ENCODE data around the gene SDK2. TPM values are rescaled to one million over a fixed set of nuclear protein-coding genes. Genes with fewer than 3 reads are reported as not detected.

Gene SDK2
- polyA plus RNA-seq, 1 experiment: 0.01 TPM

DNA sequence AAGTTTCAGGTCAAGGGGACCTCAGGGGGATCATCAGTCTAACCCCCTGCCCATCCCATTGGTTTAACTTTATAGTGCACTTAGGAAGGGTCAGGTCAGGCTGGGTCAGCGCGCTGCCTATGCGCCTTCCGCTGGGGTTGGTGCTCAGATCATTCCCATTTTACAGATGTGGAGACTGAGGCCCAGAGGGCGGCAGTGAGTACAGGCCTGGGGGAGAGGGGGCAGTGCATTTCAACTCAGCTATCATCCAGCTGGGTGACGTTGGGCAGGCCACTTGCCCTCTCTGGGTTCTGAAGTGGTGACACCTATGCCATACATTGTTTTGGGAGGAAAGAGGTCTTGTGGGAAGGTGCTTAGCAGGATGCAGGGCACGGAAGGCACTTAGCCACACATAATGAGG, 204.6 kb downstream of the SDK2 start:
- CTCF ChIA-PET: no interaction called here
- H3K27me3 ChIP-seq (ENCODE audit: control insufficient read depth, insufficient read depth, low read length): no peaks in the 10 kb centered on the region
- no peaks in the 10 kb centered on the region; the same call in 1 of the 2 replicates for H3K9me3 ChIP-seq (ENCODE audit: control insufficient read depth, insufficient read depth, low read length)
- POLR2A ChIA-PET: no interaction called here
- no peak overlapping the region for H3K27ac ChIP-seq (ENCODE audit: low read depth, low read length)
- TF ChIP-seq, protein P1, sequence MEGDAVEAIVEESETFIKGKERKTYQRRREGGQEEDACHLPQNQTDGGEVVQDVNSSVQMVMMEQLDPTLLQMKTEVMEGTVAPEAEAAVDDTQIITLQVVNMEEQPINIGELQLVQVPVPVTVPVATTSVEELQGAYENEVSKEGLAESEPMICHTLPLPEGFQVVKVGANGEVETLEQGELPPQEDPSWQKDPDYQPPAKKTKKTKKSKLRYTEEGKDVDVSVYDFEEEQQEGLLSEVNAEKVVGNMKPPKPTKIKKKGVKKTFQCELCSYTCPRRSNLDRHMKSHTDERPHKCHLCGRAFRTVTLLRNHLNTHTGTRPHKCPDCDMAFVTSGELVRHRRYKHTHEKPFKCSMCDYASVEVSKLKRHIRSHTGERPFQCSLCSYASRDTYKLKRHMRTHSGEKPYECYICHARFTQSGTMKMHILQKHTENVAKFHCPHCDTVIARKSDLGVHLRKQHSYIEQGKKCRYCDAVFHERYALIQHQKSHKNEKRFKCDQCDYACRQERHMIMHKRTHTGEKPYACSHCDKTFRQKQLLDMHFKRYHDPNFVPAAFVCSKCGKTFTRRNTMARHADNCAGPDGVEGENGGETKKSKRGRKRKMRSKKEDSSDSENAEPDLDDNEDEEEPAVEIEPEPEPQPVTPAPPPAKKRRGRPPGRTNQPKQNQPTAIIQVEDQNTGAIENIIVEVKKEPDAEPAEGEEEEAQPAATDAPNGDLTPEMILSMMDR (IDR thresholded peaks at IDR 0.05; ENCODE audit: low read depth, low read length): no peak
- H3K4me3 ChIP-seq (ENCODE audit: low read depth, low read length): no peak overlapping the region
- DNase-seq (ENCODE audit: low read depth, low spot score): no peak

- TF ChIP-seq, protein P1 (IDR thresholded peaks at IDR 0.05; ENCODE audit: low read depth, low read length): no peak
- no peak for DNase-seq (ENCODE audit: low read depth, low spot score)
- no peak overlapping the region for H3K4me3 ChIP-seq (ENCODE audit: low read depth, low read length)
- POLR2A ChIA-PET: no interaction called here
- CTCF ChIA-PET: interaction anchor here (0.6 to 0.9 kb wide), 2 partner anchors 8 to 9 kb away, joined by 3 to 4 read pairs; no protein-coding TSS in a partner anchor
- H3K27me3 ChIP-seq (ENCODE audit: control insufficient read depth, insufficient read depth, low read length): no peaks in the 10 kb centered on the region
- no peaks in the 10 kb centered on the region; the same call in 1 of the 2 replicates for H3K9me3 ChIP-seq (ENCODE audit: control insufficient read depth, insufficient read depth, low read length)
- no peak overlapping the region for H3K27ac ChIP-seq (ENCODE audit: low read depth, low read length)
These were observed 206.4 kb downstream of the SDK2 start for GRCh38 chr17:73437826-73438225.

- DNase-seq (ENCODE audit: low read depth, low spot score): no peak
- Histone ChIP-seq H3K4me3 (ENCODE audit: low read depth, low read length) (no peak overlapping the region), H3K27ac (ENCODE audit: low read depth, low read length) (no peak overlapping the region), H3K27me3 (ENCODE audit: control insufficient read depth, insufficient read depth, low read length) (peaks cover 2% of the 10 kb centered on the region), H3K9me3 (ENCODE audit: control insufficient read depth, insufficient read depth, low read length) (no peaks in the 10 kb centered on the region; the same call in 1 of the 2 replicates)
- POLR2A ChIA-PET: no interaction called here
- CTCF ChIA-PET: interaction anchor here (0.9 kb wide), 1 partner anchor 8 kb away, joined by 3 read pairs; no protein-coding TSS in a partner anchor
- TF ChIP-seq, protein P1 (IDR thresholded peaks at IDR 0.05; ENCODE audit: low read depth, low read length): no peak
These were observed 207.3 kb downstream of the SDK2 start for GRCh38 chr17:73436954-73437353.

DNA sequence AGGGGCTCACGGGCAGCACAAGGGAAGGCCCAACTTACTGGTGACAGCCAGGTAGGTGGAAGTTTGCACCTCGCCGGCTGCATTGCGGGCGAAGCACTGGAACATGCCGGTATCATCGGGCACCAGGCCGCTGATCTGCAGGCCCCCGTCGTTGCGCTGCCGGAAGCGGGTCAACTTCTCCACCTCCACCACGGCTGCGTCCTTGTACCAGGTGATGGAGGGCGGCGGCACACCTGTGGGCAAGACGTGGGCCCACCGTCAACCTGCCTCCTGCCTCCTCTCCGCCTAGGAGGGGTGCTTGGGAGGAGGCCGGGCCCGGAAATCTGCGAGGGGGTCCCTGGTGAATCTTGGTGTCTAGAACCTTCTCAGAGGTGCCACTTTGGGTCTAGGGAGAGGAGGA, 208.8 kb downstream of the SDK2 start:
- TF ChIP-seq, protein P1 (IDR thresholded peaks at IDR 0.05; ENCODE audit: low read depth, low read length): no peak
- no peak overlapping the region for H3K4me3 ChIP-seq (ENCODE audit: low read depth, low read length)
- DNase-seq (ENCODE audit: low read depth, low spot score): no peak
- H3K27me3 ChIP-seq (ENCODE audit: control insufficient read depth, insufficient read depth, low read length): peaks cover 3% of the 10 kb centered on the region
- no peak overlapping the region for H3K27ac ChIP-seq (ENCODE audit: low read depth, low read length)
- POLR2A ChIA-PET: no interaction called here
- H3K9me3 ChIP-seq (ENCODE audit: control insufficient read depth, insufficient read depth, low read length): no peaks in the 10 kb centered on the region; the same call in 1 of the 2 replicates
- CTCF ChIA-PET: interaction anchor here (1.8 kb wide), 1 partner anchor 742 kb away, joined by 6 read pairs; no protein-coding TSS in a partner anchor

DNA sequence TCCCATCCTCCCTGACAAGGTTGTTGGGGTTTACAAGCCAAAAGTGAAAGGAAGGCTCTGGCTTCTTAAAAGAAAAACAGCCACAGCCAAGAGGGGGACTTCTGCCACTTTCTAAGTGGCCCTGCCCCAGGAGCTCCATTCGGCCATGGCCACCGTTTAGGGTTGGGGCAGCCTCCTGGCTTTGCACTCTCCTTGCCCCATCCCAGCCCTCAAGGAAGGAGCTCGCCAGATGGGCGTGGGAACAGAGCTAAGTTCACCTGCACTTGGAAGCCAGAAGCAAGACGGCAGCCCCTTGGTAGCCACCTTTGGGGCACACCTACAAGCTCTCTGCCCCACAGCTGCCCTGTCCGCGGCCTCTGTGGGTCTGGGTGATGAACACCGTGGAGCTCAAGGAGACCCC, 210.1 kb downstream of the SDK2 start:
- no peak for DNase-seq (ENCODE audit: low read depth, low spot score)
- Histone ChIP-seq H3K4me3 (ENCODE audit: low read depth, low read length) (no peak overlapping the region), H3K27me3 (ENCODE audit: control insufficient read depth, insufficient read depth, low read length) (peaks cover 3% of the 10 kb centered on the region), H3K9me3 (ENCODE audit: control insufficient read depth, insufficient read depth, low read length) (no peaks in the 10 kb centered on the region; the same call in 1 of the 2 replicates), H3K27ac (ENCODE audit: low read depth, low read length) (no peak overlapping the region)
- ChIA-PET POLR2A (no interaction called here), CTCF (interaction anchor here (1.8 kb wide), 1 partner anchor 743 kb away, joined by 6 read pairs; no protein-coding TSS in a partner anchor)
- TF ChIP-seq, protein P1 (IDR thresholded peaks at IDR 0.05; ENCODE audit: low read depth, low read length): no peak

All from AG04450 (cell line).